Osteoblast (primary cell): Measurements from ENCODE around the gene P2RY6. TPM values are rescaled to one million over a fixed set of nuclear protein-coding genes. Genes with fewer than 3 reads are reported as not detected.
A peak's percentile ranks its signal among the peaks of the same experiment; 100 is the strongest.

ENCODE experiments used
- DNase-seq: peaks from one replicate; pipeline ENCODE4 v3.0.0; 2011; ENCODE audit warnings: low spot score, mixed read lengths; ENCODE audit not compliant: insufficient read length; ENCODE audit errors: missing footprints
- H2AFZ ChIP-seq: 2 replicates; pipeline ENCODE4 v1.6.0; 2011; ENCODE audit warnings: mild to moderate bottlenecking, low read length
- H3K27ac ChIP-seq: 2 replicates; pipeline ENCODE4 v1.5.1; 2011; ENCODE audit warnings: mild to moderate bottlenecking, low read depth, low read length, moderate library complexity
- H3K27me3 ChIP-seq: 2 replicates; pipeline ENCODE4 v1.6.0; 2012; ENCODE audit warnings: mild to moderate bottlenecking, control low read depth, inconsistent platforms, low read length, moderate library complexity; ENCODE audit not compliant: insufficient read depth
- H3K36me3 ChIP-seq: 2 replicates; pipeline ENCODE4 v1.5.1; 2011; ENCODE audit warnings: mild to moderate bottlenecking, low read length, control low read depth, moderate library complexity; ENCODE audit not compliant: insufficient read depth
- H3K4me1 ChIP-seq: 2 replicates; pipeline ENCODE4 v1.5.1; 2011; ENCODE audit warnings: mild to moderate bottlenecking, low read length, control low read depth, moderate library complexity; ENCODE audit not compliant: insufficient read depth
- H3K4me2 ChIP-seq: 2 replicates; pipeline ENCODE4 v1.6.0; 2011; ENCODE audit warnings: mild to moderate bottlenecking, low read length; ENCODE audit not compliant: insufficient read depth
- H3K4me3 ChIP-seq: fragments of 200-600 bp; sonication (generic); 3 replicates; pipeline ENCODE4 v1.5.1; 2012; ENCODE audit warnings: mild to moderate bottlenecking, low read length, inconsistent platforms; ENCODE audit not compliant: insufficient read depth
- H3K79me2 ChIP-seq: 2 replicates; pipeline ENCODE4 v1.6.0; 2012; ENCODE audit warnings: mild to moderate bottlenecking, low read length, control low read depth, inconsistent platforms; ENCODE audit not compliant: insufficient read depth
- H3K9me3 ChIP-seq: 2 replicates; pipeline ENCODE4 v1.5.1; 2011; ENCODE audit warnings: low read depth, low read length, control low read depth
- H4K20me1 ChIP-seq: 2 replicates; pipeline ENCODE4 v1.6.0; 2012; ENCODE audit warnings: mild to moderate bottlenecking, low read length, control low read depth; ENCODE audit not compliant: insufficient read depth
- total RNA-seq: library from RNA; depleted of rRNA; stranded (reverse); fragments of >200 nt; gene quantifications from 2 replicates; pipeline ENCODE4 v1.2.3, GENCODE V29; 2012
- TF ChIP-seq, protein P1 (sequence below): IDR thresholded peaks from 2 replicates; pipeline ENCODE4 v1.5.1; 2011; ENCODE audit warnings: mild to moderate bottlenecking, low read depth, low read length, moderate library complexity; ENCODE audit errors: extremely low read depth

Gene P2RY6
- total RNA-seq, 1 donor, result 0.72 TPM

GRCh38 chr11:73340164-73340563, 68.0 kb downstream of the P2RY6 start:
- Histone ChIP-seq H3K4me3 (no peak overlapping the region), H2AFZ (no peak overlapping the region), H3K4me2 (no peak overlapping the region), H3K9me3 (no peaks in the 10 kb centered on the region), H3K27ac (no peak overlapping the region), H3K36me3 (peaks cover 23% of the 10 kb centered on the region), H3K27me3 (no peaks in the 10 kb centered on the region), H3K4me1 (peaks cover 31% of the 10 kb centered on the region), H3K79me2 (peaks cover 98% of the 10 kb centered on the region), H4K20me1 (peaks cover 93% of the 10 kb centered on the region)
- TF ChIP-seq, protein P1, sequence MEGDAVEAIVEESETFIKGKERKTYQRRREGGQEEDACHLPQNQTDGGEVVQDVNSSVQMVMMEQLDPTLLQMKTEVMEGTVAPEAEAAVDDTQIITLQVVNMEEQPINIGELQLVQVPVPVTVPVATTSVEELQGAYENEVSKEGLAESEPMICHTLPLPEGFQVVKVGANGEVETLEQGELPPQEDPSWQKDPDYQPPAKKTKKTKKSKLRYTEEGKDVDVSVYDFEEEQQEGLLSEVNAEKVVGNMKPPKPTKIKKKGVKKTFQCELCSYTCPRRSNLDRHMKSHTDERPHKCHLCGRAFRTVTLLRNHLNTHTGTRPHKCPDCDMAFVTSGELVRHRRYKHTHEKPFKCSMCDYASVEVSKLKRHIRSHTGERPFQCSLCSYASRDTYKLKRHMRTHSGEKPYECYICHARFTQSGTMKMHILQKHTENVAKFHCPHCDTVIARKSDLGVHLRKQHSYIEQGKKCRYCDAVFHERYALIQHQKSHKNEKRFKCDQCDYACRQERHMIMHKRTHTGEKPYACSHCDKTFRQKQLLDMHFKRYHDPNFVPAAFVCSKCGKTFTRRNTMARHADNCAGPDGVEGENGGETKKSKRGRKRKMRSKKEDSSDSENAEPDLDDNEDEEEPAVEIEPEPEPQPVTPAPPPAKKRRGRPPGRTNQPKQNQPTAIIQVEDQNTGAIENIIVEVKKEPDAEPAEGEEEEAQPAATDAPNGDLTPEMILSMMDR, result no peak
- peak; percentile 86 for DNase-seq

DNA sequence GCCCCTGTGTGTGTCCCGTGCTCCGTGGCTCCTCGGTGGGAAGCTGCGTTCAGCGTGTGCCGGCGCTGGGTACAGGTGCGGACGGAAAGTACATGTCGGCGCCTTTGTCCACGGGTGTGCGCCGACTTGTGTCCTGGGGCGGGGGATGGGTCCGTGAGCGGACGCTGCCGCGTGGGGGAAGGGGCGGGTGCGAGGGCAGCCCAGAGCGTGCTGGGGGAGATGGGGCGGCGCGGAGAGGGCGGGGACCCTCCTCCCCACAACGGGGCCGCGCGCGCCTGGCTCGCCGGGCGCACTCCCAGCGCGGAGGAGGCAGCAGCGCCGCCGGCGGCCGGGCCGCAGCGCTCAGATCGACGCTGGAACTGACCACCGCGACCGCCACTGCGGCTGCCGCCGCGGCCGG, 70.5 kb downstream of the P2RY6 start:
- H3K36me3 ChIP-seq, result peaks cover 13% of the 10 kb centered on the region
- H4K20me1 ChIP-seq, result peaks cover 94% of the 10 kb centered on the region
- H3K4me1 ChIP-seq, result peaks cover 26% of the 10 kb centered on the region
- H3K79me2 ChIP-seq, result peaks cover 99% of the 10 kb centered on the region
- H3K27ac ChIP-seq, result no peak overlapping the region
- H2AFZ ChIP-seq, result no peak overlapping the region
- no peaks in the 10 kb centered on the region for H3K27me3 ChIP-seq
- H3K4me2 ChIP-seq, result peak overlapping the region; percentile 72
- peak overlapping the region; percentile 35 for H3K4me3 ChIP-seq
- peak; percentile 84 for DNase-seq
- TF ChIP-seq, protein P1, result no peak
- H3K9me3 ChIP-seq, result no peaks in the 10 kb centered on the region

DNA sequence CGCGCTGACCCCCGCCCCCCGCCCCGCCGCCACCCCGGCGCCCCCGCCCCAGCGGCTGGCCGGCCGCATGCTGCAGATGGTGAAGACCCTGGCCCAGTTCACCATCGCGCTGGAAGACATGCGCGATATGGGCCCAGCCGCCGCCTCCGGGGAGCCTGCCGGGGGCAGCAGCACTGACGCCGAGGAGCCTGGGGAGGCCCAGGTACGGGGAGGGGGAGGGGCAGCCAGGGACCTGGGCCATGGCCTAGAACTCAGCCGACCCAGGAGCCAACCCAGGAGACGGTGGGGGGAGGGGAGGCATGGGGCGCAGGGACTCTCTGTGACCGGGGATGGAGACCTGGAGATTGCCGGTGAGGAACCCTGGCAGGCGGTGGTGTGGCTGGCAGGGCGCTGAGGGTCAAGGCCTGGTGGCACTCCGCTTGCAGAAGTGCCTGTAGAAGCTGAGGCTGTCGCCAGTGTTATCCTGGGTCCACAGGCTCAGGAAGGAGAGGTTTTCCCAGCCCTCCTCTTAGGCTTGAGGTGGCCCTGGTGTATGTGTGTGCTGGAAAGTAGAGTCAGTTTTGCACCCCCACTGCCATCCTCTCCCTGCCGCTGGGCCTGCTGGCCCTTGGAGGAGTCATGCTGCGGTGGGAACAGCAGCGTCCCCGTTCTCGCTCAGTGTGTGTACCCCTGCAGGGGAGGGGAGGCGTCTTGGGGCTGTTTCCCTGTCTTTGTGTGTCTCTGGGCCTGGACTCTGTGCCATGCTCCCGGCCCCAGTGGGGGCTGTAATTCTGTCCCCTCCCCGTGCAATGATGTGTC, 71.1 kb downstream of the P2RY6 start:
- Histone ChIP-seq H3K27me3 (no peaks in the 10 kb centered on the region), H3K36me3 (peaks cover 18% of the 10 kb centered on the region), H2AFZ (no peak overlapping the region), H3K4me3 (no peak overlapping the region), H3K79me2 (peaks cover 99% of the 10 kb centered on the region), H3K4me1 (peaks cover 23% of the 10 kb centered on the region), H3K9me3 (no peaks in the 10 kb centered on the region), H3K4me2 (no peak overlapping the region), H4K20me1 (peaks cover 94% of the 10 kb centered on the region), H3K27ac (no peak overlapping the region)
- peak; percentile 65 for DNase-seq
- TF ChIP-seq, protein P1, result no peak

DNA sequence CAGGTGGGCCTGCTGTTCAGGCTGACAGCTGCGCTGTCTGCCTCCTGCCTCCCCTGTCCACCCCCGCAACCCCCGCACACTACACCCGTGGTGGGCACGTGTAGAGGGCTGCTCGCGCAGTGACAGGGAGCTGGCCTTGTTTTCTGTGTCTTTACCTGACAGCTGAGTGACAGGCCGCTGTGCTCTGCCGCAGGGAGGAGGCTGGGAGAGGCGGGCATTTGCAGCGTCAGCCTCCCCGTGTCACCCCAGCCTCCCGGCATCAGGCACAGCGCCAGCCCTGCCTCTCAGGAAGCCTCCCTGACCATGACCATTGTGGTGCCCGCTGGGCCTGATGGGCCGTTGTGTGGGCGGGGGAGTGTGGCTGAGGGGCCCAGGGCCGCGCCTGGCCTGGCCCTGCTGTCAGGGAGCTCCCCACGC, 72.1 kb downstream of the P2RY6 start:
- Histone ChIP-seq H3K79me2 (peaks cover 97% of the 10 kb centered on the region), H3K4me3 (no peak overlapping the region), H3K4me1 (peaks cover 23% of the 10 kb centered on the region), H3K36me3 (peaks cover 26% of the 10 kb centered on the region), H3K27ac (peak overlapping the region; percentile 37), H3K4me2 (peak overlapping the region; percentile 32), H4K20me1 (peaks cover 94% of the 10 kb centered on the region), H2AFZ (no peak overlapping the region), H3K9me3 (no peaks in the 10 kb centered on the region), H3K27me3 (no peaks in the 10 kb centered on the region)
- TF ChIP-seq, protein P1, result no peak
- peak; percentile 90 for DNase-seq
